Measurements from ENCODE around the gene DMBX1. TPM values are rescaled to one million over a fixed set of nuclear protein-coding genes. Genes with fewer than 3 reads are reported as not detected.

DMBX1 gene
- total RNA-seq, 2 experiments from 2014 or later: not detected

GRCh38 chr1:46512135-46512791 is 22.6 kb downstream of the DMBX1 start:
- no peaks in the 10 kb centered on the region for H3K9me2 ChIP-seq (ENCODE audit: insufficient read depth, low read length)
- no peaks in the 10 kb centered on the region for H3K4me1 ChIP-seq (ENCODE audit: insufficient read depth, low read length, poor library complexity, severe bottlenecking)
- H3K36me3 ChIP-seq (ENCODE audit: insufficient read depth, low read length): no peaks in the 10 kb centered on the region
- no peaks in the 10 kb centered on the region for H4K20me1 ChIP-seq (ENCODE audit: insufficient read depth, low read length)
- intact Hi-C loops (cut with micrococcal nuclease; ENCODE audit: unreplicated experiment): no loop called here
- no peak overlapping the region for H3K4me2 ChIP-seq (ENCODE audit: low read length)
- ChIA-PET POLR2A (no interaction called here), CTCF (ENCODE audit: unreplicated experiment) (no interaction called here)
- no TSS peak for BruUV-seq (replicated peaks)
- H3K9me3 ChIP-seq (ENCODE audit: low read length): no peaks in the 10 kb centered on the region
- TF ChIP-seq EZH2phosphoT487 (IDR thresholded peaks at IDR 0.05; ENCODE audit: borderline replicate concordance, low read depth, low read length) (no peak), CTCF (conservative IDR thresholded peaks at IDR 0.05; ENCODE audit: low read length) (no peak)
- H3K4me3 ChIP-seq (ENCODE audit: low read depth, low read length, poor library complexity, severe bottlenecking): no peak overlapping the region
- no peak for DNase-seq (ENCODE audit: low spot score)
- H3K27ac ChIP-seq (ENCODE audit: low read depth, low read length, poor library complexity, severe bottlenecking): no peak overlapping the region
- H2AFZ ChIP-seq (ENCODE audit: low read length): no peak overlapping the region
- H3K79me2 ChIP-seq (ENCODE audit: insufficient read depth, low read depth, low read length): no peaks in the 10 kb centered on the region

- Histone ChIP-seq H3K79me2 (ENCODE audit: insufficient read depth, low read depth, low read length) (no peaks in the 10 kb centered on the region), H2AFZ (ENCODE audit: low read length) (no peak overlapping the region), H3K36me3 (ENCODE audit: insufficient read depth, low read length) (no peaks in the 10 kb centered on the region), H3K9me2 (ENCODE audit: insufficient read depth, low read length) (no peaks in the 10 kb centered on the region), H3K4me2 (ENCODE audit: low read length) (no peak overlapping the region), H3K27ac (ENCODE audit: low read depth, low read length, poor library complexity, severe bottlenecking) (no peak overlapping the region), H3K4me1 (ENCODE audit: insufficient read depth, low read length, poor library complexity, severe bottlenecking) (no peaks in the 10 kb centered on the region), H3K4me3 (ENCODE audit: low read depth, low read length, poor library complexity, severe bottlenecking) (no peak overlapping the region), H3K9me3 (ENCODE audit: low read length) (no peaks in the 10 kb centered on the region), H4K20me1 (ENCODE audit: insufficient read depth, low read length) (no peaks in the 10 kb centered on the region)
- CTCF ChIA-PET (ENCODE audit: unreplicated experiment): no interaction called here
- POLR2A ChIA-PET: no interaction called here
- DNase-seq (ENCODE audit: low spot score): no peak
- BruUV-seq (replicated peaks): no TSS peak
- TF ChIP-seq EZH2phosphoT487 (IDR thresholded peaks at IDR 0.05; ENCODE audit: borderline replicate concordance, low read depth, low read length): no peak
- no peak for TF ChIP-seq CTCF (conservative IDR thresholded peaks at IDR 0.05; ENCODE audit: low read length)
- intact Hi-C loops (cut with micrococcal nuclease; ENCODE audit: unreplicated experiment): no loop called here
Observed at GRCh38 chr1:46512792-46513190, 23.2 kb downstream of the DMBX1 start.

- H3K4me3 ChIP-seq (ENCODE audit: low read depth, low read length, poor library complexity, severe bottlenecking): no peak overlapping the region
- H2AFZ ChIP-seq (ENCODE audit: low read length): no peak overlapping the region
- H4K20me1 ChIP-seq (ENCODE audit: insufficient read depth, low read length): no peaks in the 10 kb centered on the region
- ChIA-PET CTCF (ENCODE audit: unreplicated experiment) (no interaction called here), POLR2A (no interaction called here)
- TF ChIP-seq CTCF (conservative IDR thresholded peaks at IDR 0.05; ENCODE audit: low read length): no peak
- TF ChIP-seq EZH2phosphoT487 (IDR thresholded peaks at IDR 0.05; ENCODE audit: borderline replicate concordance, low read depth, low read length): no peak
- no peaks in the 10 kb centered on the region for H3K9me3 ChIP-seq (ENCODE audit: low read length)
- intact Hi-C loops (cut with micrococcal nuclease; ENCODE audit: unreplicated experiment): no loop called here
- no peak overlapping the region for H3K4me2 ChIP-seq (ENCODE audit: low read length)
- no peaks in the 10 kb centered on the region for H3K4me1 ChIP-seq (ENCODE audit: insufficient read depth, low read length, poor library complexity, severe bottlenecking)
- H3K79me2 ChIP-seq (ENCODE audit: insufficient read depth, low read depth, low read length): no peaks in the 10 kb centered on the region
- no peak overlapping the region for H3K27ac ChIP-seq (ENCODE audit: low read depth, low read length, poor library complexity, severe bottlenecking)
- no peaks in the 10 kb centered on the region for H3K9me2 ChIP-seq (ENCODE audit: insufficient read depth, low read length)
- no peak for DNase-seq (ENCODE audit: low spot score)
- BruUV-seq (replicated peaks): no TSS peak
- H3K36me3 ChIP-seq (ENCODE audit: insufficient read depth, low read length): no peaks in the 10 kb centered on the region
Observed at GRCh38 chr1:46513536-46513935, 23.9 kb downstream of the DMBX1 start.

Data from OCI-LY7 (cell line).